Measurements from ENCODE around the gene CNTNAP4.

- no peak for TF ChIP-seq CTCF (IDR thresholded peaks at IDR 0.05; ENCODE audit: low read depth, low read length, missing input control)
- TF ChIP-seq TAF1 (conservative IDR thresholded peaks at IDR 0.05) = no peak
- no peak for TF ChIP-seq RAD21 (IDR thresholded peaks at IDR 0.05)
- no peak for TF ChIP-seq ZBTB33 (IDR thresholded peaks at IDR 0.05)
- TF ChIP-seq ATF3 (IDR thresholded peaks at IDR 0.05) = no peak
- TF ChIP-seq YY1 (IDR thresholded peaks at IDR 0.05) = no peak
- no peak for TF ChIP-seq NR2F2 (IDR thresholded peaks at IDR 0.05)
- no peak for TF ChIP-seq GABPA (IDR thresholded peaks at IDR 0.05 in 1 of 2, conservative IDR thresholded peaks at IDR 0.05 in 1 of 2)
Observed at GRCh38 chr16:76443973-76444372, 166.8 kb downstream of the CNTNAP4 start.

Measured in liver (tissue), 3 donors.